Smooth muscle cell (in vitro differentiated cells): Measurements from ENCODE around the gene ATXN7L1. TPM values are rescaled to one million over a fixed set of nuclear protein-coding genes. Genes with fewer than 3 reads are reported as not detected.

ENCODE experiments used
- DNase-seq: peaks from one replicate; lab custom pipeline; 2025; ENCODE audit not compliant: unreplicated experiment; lab: John Stamatoyannopoulos, UW
- H2AFZ ChIP-seq: fragments of 200-600 bp; sonication (generic); 2 replicates; pipeline ENCODE4 v1.6.0; 2016; ENCODE audit warnings: antibody characterized with exemption, low read depth, mild to moderate bottlenecking
- H3F3A ChIP-seq: fragments of 200-600 bp; sonication (generic); 2 replicates; pipeline ENCODE4 v1.6.0; 2017; ENCODE audit warnings: antibody characterized with exemption, low read depth
- H3K27ac ChIP-seq: fragments of 200-600 bp; sonication (generic); 2 replicates; pipeline ENCODE4 v1.5.1; 2016; ENCODE audit warnings: low read depth, mild to moderate bottlenecking
- H3K27me3 ChIP-seq: fragments of 200-600 bp; sonication (generic); 2 replicates; pipeline ENCODE4 v1.6.1; 2016; ENCODE audit warnings: low read depth, mild to moderate bottlenecking
- H3K36me3 ChIP-seq: fragments of 200-600 bp; sonication (generic); 2 replicates; pipeline ENCODE4 v1.5.1; 2016; ENCODE audit warnings: low read depth
- H3K4me1 ChIP-seq: fragments of 200-600 bp; sonication (generic); 2 replicates; pipeline ENCODE4 v1.5.1; 2016; ENCODE audit warnings: low read depth
- H3K4me2 ChIP-seq: fragments of 200-600 bp; sonication (generic); 2 replicates; pipeline ENCODE4 v1.6.0; 2016; ENCODE audit warnings: mild to moderate bottlenecking
- H3K4me3 ChIP-seq: fragments of 200-600 bp; sonication (generic); 2 replicates; pipeline ENCODE4 v1.5.1; 2016; ENCODE audit warnings: mild to moderate bottlenecking
- H3K79me2 ChIP-seq: fragments of 200-600 bp; sonication (generic); 2 replicates; pipeline ENCODE4 v1.6.0; 2016; ENCODE audit warnings: low read depth, mild to moderate bottlenecking
- H3K9ac ChIP-seq: fragments of 200-600 bp; sonication (generic); 2 replicates; pipeline ENCODE4 v1.6.0; 2016; ENCODE audit warnings: low read depth
- H3K9me3 ChIP-seq: fragments of 200-600 bp; sonication (generic); replicated peaks from 2 replicates; pipeline ENCODE4 v1.5.1; 2016; ENCODE audit warnings: low read depth
- H4K20me1 ChIP-seq: fragments of 200-600 bp; sonication (generic); 2 replicates; pipeline ENCODE4 v1.6.0; 2016; ENCODE audit warnings: low read depth
- WGBS: methylation state at CpG from one replicate; pipeline ENCODE4 v1.1.7; 2016; ENCODE audit warnings: low lambda C conversion rate; 5-methylcytosine and 5-hydroxymethylcytosine counted together
- polyA plus RNA-seq: library from polyadenylated mRNA; unstranded; fragments of >200 nt; fragmentation: Nextera tagmentation; extraction: Ambion mirVana; gene quantifications from 2 replicates; pipeline ENCODE4 v1.2.1, GENCODE V29; 2016
- total RNA-seq: library from RNA; depleted of rRNA; stranded (reverse); fragments of >200 nt; gene quantifications from 2 replicates; pipeline ENCODE4 v1.2.3, GENCODE V29; 2014
- TF ChIP-seq, protein P1 (sequence below): fragments of 200-600 bp; sonication (generic); IDR thresholded peaks from 2 replicates; pipeline ENCODE4 v1.5.1; 2017; ENCODE audit warnings: borderline replicate concordance, mild to moderate bottlenecking, antibody characterized with exemption; ENCODE audit not compliant: insufficient read depth, poor library complexity, severe bottlenecking

ATXN7L1 gene
- total and polyA plus RNA-seq, 2 experiments from 2014 or later: 3.3 to 4.4 TPM

DNA sequence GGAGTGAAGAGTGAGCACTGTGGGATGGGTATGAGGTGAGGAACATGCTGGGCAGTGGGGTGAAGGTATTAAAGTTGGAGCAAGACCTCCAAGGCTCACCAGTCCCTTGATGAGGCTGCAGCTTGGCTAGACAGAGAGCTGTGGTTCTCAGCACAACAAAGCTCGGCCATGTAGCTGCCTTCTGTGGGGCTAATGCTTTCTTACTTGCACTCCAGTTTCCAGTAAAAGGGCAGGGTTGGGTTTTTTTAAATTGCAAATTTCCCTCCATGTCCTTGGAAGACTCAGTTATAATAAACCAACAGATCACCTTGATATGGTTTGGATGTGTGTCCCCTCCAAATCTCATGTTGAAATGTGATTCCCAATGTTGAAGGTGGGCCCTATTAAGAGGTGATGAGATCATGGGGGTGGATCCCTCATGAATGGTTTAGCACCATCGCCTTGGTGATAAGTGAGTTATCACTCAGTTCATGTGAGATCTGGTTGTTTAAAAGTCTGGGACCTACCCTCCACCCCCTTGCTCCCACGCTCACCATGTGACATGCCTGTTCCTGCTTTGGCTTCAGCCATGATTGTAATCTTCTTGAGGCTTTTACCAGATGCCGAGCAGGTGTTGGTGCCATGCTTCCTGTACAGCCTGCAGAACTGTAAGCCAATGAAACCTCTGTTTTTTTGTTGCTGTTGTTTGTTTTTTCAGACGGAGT lies 55.9 kb downstream of the ATXN7L1 start:
- H3K36me3 ChIP-seq: no peaks in the 10 kb centered on the region
- no peak overlapping the region for H3K27ac ChIP-seq
- no peaks in the 10 kb centered on the region for H4K20me1 ChIP-seq
- H2AFZ ChIP-seq: no peak overlapping the region
- no peaks in the 10 kb centered on the region for H3K27me3 ChIP-seq
- H3K4me2 ChIP-seq: no peak overlapping the region
- TF ChIP-seq, protein P1, sequence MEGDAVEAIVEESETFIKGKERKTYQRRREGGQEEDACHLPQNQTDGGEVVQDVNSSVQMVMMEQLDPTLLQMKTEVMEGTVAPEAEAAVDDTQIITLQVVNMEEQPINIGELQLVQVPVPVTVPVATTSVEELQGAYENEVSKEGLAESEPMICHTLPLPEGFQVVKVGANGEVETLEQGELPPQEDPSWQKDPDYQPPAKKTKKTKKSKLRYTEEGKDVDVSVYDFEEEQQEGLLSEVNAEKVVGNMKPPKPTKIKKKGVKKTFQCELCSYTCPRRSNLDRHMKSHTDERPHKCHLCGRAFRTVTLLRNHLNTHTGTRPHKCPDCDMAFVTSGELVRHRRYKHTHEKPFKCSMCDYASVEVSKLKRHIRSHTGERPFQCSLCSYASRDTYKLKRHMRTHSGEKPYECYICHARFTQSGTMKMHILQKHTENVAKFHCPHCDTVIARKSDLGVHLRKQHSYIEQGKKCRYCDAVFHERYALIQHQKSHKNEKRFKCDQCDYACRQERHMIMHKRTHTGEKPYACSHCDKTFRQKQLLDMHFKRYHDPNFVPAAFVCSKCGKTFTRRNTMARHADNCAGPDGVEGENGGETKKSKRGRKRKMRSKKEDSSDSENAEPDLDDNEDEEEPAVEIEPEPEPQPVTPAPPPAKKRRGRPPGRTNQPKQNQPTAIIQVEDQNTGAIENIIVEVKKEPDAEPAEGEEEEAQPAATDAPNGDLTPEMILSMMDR: no peak
- no peaks in the 10 kb centered on the region for H3K9me3 ChIP-seq
- no peaks in the 10 kb centered on the region for H3F3A ChIP-seq
- no peak overlapping the region for H3K4me3 ChIP-seq
- no peak for DNase-seq
- H3K9ac ChIP-seq: no peak overlapping the region
- 90% methylated on average over 5 of the region's 5 CpGs for WGBS
- H3K4me1 ChIP-seq: no peaks in the 10 kb centered on the region
- H3K79me2 ChIP-seq: no peaks in the 10 kb centered on the region

GRCh38 chr7:105819559-105819958 lies 56.8 kb downstream of the ATXN7L1 start:
- Histone ChIP-seq H4K20me1 (no peaks in the 10 kb centered on the region), H3K4me3 (no peak overlapping the region)
- WGBS: 98% methylated on average over 18 of the region's 18 CpGs

DNA sequence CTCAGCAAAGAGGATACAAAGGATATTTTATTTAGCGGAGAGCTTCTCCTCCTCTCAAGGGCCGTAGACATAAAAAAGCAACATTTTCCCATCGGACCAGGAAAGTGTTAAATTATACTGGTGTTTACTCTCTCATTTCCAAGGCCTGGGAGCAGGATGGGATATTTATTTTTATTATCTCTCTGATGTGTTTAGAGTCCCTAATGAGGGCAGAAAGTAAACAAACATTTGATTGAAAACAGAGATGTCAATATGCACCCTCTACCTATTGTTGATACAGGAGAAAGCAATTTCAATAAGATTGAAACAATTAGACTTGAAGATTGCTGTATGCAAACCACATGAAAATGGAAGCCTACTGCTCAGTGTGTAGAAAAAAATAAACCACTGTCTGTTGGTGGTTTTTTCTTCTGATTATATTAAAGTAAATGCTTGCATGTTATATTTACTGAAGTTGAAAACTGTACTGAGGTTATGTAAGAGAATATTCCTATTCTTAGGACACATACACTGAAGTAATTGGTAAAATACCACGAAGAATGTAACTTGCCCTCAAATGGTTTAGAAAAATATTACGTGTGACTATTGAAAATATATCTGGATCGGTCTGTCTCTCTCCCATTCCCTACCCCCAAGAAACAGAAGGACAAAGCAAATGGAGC lies 59.3 kb downstream of the ATXN7L1 start:
- Histone ChIP-seq H3K36me3 (no peaks in the 10 kb centered on the region), H3K9ac (no peak overlapping the region), H3K9me3 (no peaks in the 10 kb centered on the region), H3K4me2 (no peak overlapping the region), H4K20me1 (no peaks in the 10 kb centered on the region), H3K4me3 (no peak overlapping the region), H2AFZ (no peak overlapping the region), H3K4me1 (no peaks in the 10 kb centered on the region), H3K27me3 (no peaks in the 10 kb centered on the region), H3F3A (no peaks in the 10 kb centered on the region), H3K27ac (no peak overlapping the region), H3K79me2 (no peaks in the 10 kb centered on the region)
- DNase-seq: no peak
- 81% methylated on average over 6 of the region's 6 CpGs for WGBS
- TF ChIP-seq, protein P1: no peak

More at GRCh38 chr7:105819559-105819958, 56.8 kb downstream of the ATXN7L1 start:
- no peaks in the 10 kb centered on the region for H3K79me2 ChIP-seq
- no peak overlapping the region for H2AFZ ChIP-seq
- TF ChIP-seq, protein P1: no peak
- H3K4me2 ChIP-seq: no peak overlapping the region
- H3K27ac ChIP-seq: no peak overlapping the region
- H3K9me3 ChIP-seq: no peaks in the 10 kb centered on the region
- H3K4me1 ChIP-seq: no peaks in the 10 kb centered on the region
- no peak overlapping the region for H3K9ac ChIP-seq
- H3K36me3 ChIP-seq: no peaks in the 10 kb centered on the region
- no peak for DNase-seq
- H3K27me3 ChIP-seq: no peaks in the 10 kb centered on the region
- no peaks in the 10 kb centered on the region for H3F3A ChIP-seq
